ENCODE measurements around the gene SLC28A1.
"Not testable (repeated sequence)": the region's sequence is repeated elsewhere in the genome, so short reads cannot be mapped to it uniquely, and the experiment has no call there.

The SLC28A1 gene

DNA sequence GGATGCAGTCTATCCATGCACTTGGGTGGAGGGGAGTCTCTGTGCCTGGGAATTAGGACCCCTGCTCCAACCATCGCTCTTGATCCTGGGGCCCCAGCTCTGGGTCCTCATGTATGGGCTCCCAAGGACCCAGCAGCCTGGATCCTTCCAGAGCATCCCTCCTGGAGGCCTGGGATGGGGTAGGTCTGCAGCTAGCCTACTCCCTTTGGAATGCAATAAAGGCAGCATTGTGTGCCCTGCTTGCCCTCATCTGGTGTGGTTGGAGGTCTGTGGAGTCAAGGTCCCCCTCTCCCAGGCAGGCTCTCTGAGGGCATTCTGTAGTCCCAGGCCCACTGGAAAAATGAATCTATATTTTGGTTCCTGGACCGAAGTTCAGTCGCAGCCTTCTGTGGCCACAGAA, 15.0 kb upstream of the SLC28A1 start:
- TF ChIP-seq CTCF (IDR thresholded peaks at IDR 0.05; ENCODE audit: extremely low read depth, missing control alignments) = no peak
- DNase-seq (ENCODE audit: low spot score) = no peak

GRCh38 chr15:84871428-84871985, 13.0 kb upstream of the SLC28A1 start:
- no peak for DNase-seq (ENCODE audit: low spot score)
- no peak for TF ChIP-seq CTCF (IDR thresholded peaks at IDR 0.05; ENCODE audit: extremely low read depth, missing control alignments)

GRCh38 chr15:84872009-84872910, 12.2 kb upstream of the SLC28A1 start:
- DNase-seq (ENCODE audit: low spot score) = no peak
- no peak for TF ChIP-seq CTCF (IDR thresholded peaks at IDR 0.05; ENCODE audit: extremely low read depth, missing control alignments)

DNA sequence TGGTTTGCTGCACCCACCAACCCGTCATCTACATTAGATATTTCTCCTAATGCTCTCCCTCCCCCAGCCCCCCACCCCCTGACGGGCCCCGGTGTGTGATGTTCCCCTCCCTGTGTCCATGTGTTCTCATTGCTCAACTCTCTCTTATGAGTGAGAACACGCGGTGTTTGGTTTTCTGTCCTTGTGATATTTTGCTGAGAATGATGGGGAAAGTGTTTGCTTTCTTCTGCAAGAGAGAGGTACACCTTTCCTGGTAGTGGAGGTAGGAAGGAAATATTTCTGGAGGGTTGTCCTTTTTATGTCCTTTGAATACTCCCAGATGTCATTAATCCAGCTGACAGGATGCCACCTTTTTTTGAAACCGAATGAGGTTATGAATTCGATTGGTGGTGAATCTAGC, 10.5 kb upstream of the SLC28A1 start:
- no peak for TF ChIP-seq CTCF (IDR thresholded peaks at IDR 0.05; ENCODE audit: extremely low read depth, missing control alignments)
- DNase-seq (ENCODE audit: low spot score) = no peak

DNA sequence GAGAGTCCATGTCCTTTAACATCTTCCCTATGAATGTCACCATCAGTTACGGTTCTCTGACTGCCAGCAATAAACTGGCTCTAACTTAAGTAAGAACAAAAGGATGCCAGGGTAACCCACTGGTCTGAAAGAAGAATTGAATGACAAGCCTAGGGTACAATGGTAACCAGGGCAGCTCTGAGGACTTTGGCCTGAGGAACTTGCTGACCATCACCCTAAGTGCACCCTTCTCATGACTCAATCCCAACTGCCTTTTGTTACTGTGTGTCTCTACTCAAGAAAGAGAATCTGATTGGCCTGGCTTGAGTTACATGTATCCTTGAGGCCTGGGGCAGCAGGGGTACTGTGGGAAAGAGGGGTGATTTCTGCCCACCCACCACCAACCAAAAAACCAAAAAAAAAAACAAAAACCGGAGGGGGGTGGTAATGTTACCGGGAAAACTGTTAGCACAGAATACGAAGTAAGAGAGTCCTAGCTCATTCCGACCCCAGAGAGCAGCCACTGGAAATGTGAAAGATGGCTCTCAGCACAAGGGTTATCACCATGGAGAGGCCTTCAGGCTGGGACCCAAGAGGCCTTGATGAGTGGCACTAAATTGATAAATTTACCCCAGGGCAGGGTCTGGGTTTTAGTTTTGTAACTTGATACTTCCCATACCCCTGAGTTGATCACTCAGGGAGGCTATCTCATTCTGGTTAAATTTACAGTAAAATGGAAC, 9.3 kb upstream of the SLC28A1 start:
- no peak for TF ChIP-seq CTCF (IDR thresholded peaks at IDR 0.05; ENCODE audit: extremely low read depth, missing control alignments)
- DNase-seq (ENCODE audit: low spot score) = no peak

DNA sequence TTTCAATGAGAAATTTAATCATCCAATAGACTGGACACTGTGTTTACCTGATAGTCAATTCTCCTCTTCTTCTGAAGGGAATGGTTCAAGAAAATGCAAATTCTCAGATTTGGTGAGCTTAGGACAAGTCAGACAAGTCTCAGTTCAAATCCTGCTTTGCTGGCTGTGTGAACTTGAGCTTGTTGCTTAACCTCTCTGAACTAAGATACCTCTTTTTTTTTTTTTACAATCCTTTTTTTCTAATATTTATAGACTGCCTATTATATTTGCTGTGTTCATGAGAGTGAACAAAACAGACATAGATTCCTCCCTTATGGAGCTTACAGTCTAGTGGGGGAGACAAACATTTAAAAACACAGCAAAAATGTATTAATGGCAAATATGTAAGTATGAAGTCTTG, 8.2 kb upstream of the SLC28A1 start:
- TF ChIP-seq CTCF (IDR thresholded peaks at IDR 0.05; ENCODE audit: extremely low read depth, missing control alignments) = no peak
- DNase-seq (ENCODE audit: low spot score) = no peak

- DNase-seq (ENCODE audit: low spot score) = not testable (repeated sequence)
Observed at GRCh38 chr15:84877701-84878100, 6.8 kb upstream of the SLC28A1 start.
